ENCODE results near the gene PRKCE. TPM values are rescaled to one million over a fixed set of nuclear protein-coding genes. Genes with fewer than 3 reads are reported as not detected.

Gene PRKCE
- total RNA-seq, 1 experiment from 2014 or later, result 14.0 TPM

DNA sequence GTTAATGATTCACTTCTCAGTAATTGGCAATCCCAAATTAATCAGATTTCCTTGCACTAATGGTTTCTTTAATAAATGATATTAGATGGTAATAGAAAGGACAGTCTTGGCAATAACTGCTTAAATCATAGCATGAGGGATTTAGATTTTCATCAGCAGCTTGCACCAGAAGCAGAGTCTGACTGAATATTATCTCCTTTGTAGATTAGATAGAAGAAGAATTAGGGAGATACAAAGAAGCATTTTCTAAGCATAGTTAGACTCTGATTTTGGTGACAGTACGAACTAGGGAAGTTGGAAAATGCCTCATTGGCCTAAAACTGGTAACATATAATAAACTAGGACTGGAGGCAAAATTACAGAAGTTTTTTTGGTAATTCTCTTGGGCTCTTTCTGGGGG, 412.9 kb downstream of the PRKCE start:
- intact Hi-C loops (cut with micrococcal nuclease; ENCODE audit: unreplicated experiment) (loop anchor here (5.0 kb wide), 1 partner anchor 238 kb away; no protein-coding TSS in a partner anchor), in situ Hi-C loops (cut with HindIII; ENCODE audit: low pct_unique_long_range_greater_than_20kb, low sequenced_read_pairs) (no loop called here)
- H3K36me3 ChIP-seq (ENCODE audit: control insufficient read depth, insufficient read depth, low read length), result no peaks in the 10 kb centered on the region
- H3K9me3 ChIP-seq (ENCODE audit: control insufficient read depth, insufficient read depth, low read depth, low read length), result no peaks in the 10 kb centered on the region
- no peak overlapping the region for H3K4me3 ChIP-seq (ENCODE audit: low read depth in 2 of 2, low read length in 2 of 2)
- ChIA-PET CTCF (no interaction called here), POLR2A (interaction anchor here (0.7 kb wide), 1 partner anchor 16 kb away, joined by 3 read pairs; no protein-coding TSS in a partner anchor)
- no TSS peak for BruUV-seq (replicated peaks)
- H3K4me1 ChIP-seq (ENCODE audit: control insufficient read depth, insufficient read depth, low read length), result peaks cover 2% of the 10 kb centered on the region; the same call in 1 of the 2 replicates
- no peak for TF ChIP-seq TCF7L2 (IDR thresholded peaks at IDR 0.05; ENCODE audit: low read depth, low read length)
- TF ChIP-seq, protein P1, sequence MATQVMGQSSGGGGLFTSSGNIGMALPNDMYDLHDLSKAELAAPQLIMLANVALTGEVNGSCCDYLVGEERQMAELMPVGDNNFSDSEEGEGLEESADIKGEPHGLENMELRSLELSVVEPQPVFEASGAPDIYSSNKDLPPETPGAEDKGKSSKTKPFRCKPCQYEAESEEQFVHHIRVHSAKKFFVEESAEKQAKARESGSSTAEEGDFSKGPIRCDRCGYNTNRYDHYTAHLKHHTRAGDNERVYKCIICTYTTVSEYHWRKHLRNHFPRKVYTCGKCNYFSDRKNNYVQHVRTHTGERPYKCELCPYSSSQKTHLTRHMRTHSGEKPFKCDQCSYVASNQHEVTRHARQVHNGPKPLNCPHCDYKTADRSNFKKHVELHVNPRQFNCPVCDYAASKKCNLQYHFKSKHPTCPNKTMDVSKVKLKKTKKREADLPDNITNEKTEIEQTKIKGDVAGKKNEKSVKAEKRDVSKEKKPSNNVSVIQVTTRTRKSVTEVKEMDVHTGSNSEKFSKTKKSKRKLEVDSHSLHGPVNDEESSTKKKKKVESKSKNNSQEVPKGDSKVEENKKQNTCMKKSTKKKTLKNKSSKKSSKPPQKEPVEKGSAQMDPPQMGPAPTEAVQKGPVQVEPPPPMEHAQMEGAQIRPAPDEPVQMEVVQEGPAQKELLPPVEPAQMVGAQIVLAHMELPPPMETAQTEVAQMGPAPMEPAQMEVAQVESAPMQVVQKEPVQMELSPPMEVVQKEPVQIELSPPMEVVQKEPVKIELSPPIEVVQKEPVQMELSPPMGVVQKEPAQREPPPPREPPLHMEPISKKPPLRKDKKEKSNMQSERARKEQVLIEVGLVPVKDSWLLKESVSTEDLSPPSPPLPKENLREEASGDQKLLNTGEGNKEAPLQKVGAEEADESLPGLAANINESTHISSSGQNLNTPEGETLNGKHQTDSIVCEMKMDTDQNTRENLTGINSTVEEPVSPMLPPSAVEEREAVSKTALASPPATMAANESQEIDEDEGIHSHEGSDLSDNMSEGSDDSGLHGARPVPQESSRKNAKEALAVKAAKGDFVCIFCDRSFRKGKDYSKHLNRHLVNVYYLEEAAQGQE (IDR thresholded peaks at IDR 0.05; ENCODE audit: insufficient read depth in 1 of 2, low read depth in 2 of 2, low read length in 1 of 2), result no peak
- TF ChIP-seq POLR2AphosphoS5 (IDR thresholded peaks at IDR 0.05; ENCODE audit: low read depth, low read length), result no peak
- TF ChIP-seq, protein P2, sequence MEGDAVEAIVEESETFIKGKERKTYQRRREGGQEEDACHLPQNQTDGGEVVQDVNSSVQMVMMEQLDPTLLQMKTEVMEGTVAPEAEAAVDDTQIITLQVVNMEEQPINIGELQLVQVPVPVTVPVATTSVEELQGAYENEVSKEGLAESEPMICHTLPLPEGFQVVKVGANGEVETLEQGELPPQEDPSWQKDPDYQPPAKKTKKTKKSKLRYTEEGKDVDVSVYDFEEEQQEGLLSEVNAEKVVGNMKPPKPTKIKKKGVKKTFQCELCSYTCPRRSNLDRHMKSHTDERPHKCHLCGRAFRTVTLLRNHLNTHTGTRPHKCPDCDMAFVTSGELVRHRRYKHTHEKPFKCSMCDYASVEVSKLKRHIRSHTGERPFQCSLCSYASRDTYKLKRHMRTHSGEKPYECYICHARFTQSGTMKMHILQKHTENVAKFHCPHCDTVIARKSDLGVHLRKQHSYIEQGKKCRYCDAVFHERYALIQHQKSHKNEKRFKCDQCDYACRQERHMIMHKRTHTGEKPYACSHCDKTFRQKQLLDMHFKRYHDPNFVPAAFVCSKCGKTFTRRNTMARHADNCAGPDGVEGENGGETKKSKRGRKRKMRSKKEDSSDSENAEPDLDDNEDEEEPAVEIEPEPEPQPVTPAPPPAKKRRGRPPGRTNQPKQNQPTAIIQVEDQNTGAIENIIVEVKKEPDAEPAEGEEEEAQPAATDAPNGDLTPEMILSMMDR (IDR thresholded peaks at IDR 0.05), result no peak
- TF ChIP-seq SIN3A (IDR thresholded peaks at IDR 0.05; ENCODE audit: borderline replicate concordance, insufficient read depth, low read depth, low read length), result no peak
- ATAC-seq, result no peak
- no peak overlapping the region for H3K27ac ChIP-seq (ENCODE audit: low read length)
- DNase-seq (ENCODE audit: low read depth, low spot score), result no peak
- H3K27me3 ChIP-seq (ENCODE audit: control insufficient read depth, insufficient read depth, low read length), result no peaks in the 10 kb centered on the region

DNA sequence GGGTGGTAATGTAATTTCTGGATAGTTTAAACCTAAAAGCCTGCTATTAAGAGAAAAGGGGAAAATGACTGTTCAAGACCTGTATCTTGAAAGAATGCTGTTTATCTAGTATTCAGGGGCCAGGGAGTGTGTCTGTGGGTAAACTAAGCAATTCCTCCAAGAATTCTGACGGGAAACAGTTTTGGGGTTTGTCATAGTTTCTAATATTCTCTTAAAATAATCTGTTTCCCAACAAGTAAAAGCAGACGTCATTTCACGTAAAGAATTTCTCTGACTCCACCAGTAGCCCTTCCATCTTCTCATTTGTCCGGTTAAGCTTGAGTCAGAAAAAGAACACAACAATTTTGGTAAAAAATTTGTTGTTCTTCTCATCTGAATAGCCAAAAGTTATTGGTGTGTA, 413.7 kb downstream of the PRKCE start:
- ATAC-seq (no peak), DNase-seq (ENCODE audit: low read depth, low spot score) (no peak)
- H3K27me3 ChIP-seq (ENCODE audit: control insufficient read depth, insufficient read depth, low read length), result no peaks in the 10 kb centered on the region
- ChIA-PET CTCF (no interaction called here), POLR2A (interaction anchor here (0.7 kb wide), 1 partner anchor 15 kb away, joined by 3 read pairs; no protein-coding TSS in a partner anchor)
- H3K4me1 ChIP-seq (ENCODE audit: control insufficient read depth, insufficient read depth, low read length), result peaks cover 2% of the 10 kb centered on the region; the same call in 1 of the 2 replicates
- no peak overlapping the region for H3K27ac ChIP-seq (ENCODE audit: low read length)
- intact Hi-C loops (cut with micrococcal nuclease; ENCODE audit: unreplicated experiment) (no loop called here), in situ Hi-C loops (cut with HindIII; ENCODE audit: low pct_unique_long_range_greater_than_20kb, low sequenced_read_pairs) (no loop called here)
- no TSS peak for BruUV-seq (replicated peaks)
- TF ChIP-seq POLR2AphosphoS5 (IDR thresholded peaks at IDR 0.05; ENCODE audit: low read depth, low read length), result no peak
- no peak for TF ChIP-seq SIN3A (IDR thresholded peaks at IDR 0.05; ENCODE audit: borderline replicate concordance, insufficient read depth, low read depth, low read length)
- TF ChIP-seq, protein P2 (IDR thresholded peaks at IDR 0.05), result no peak
- TF ChIP-seq, protein P1 (IDR thresholded peaks at IDR 0.05; ENCODE audit: insufficient read depth in 1 of 2, low read depth in 2 of 2, low read length in 1 of 2), result no peak
- no peak for TF ChIP-seq TCF7L2 (IDR thresholded peaks at IDR 0.05; ENCODE audit: low read depth, low read length)
- H3K4me3 ChIP-seq (ENCODE audit: low read depth in 2 of 2, low read length in 2 of 2), result no peak overlapping the region
- no peaks in the 10 kb centered on the region for H3K36me3 ChIP-seq (ENCODE audit: control insufficient read depth, insufficient read depth, low read length)
- no peaks in the 10 kb centered on the region for H3K9me3 ChIP-seq (ENCODE audit: control insufficient read depth, insufficient read depth, low read depth, low read length)
